HG03159 (cell line): ENCODE data around the gene PARP12.
A peak's percentile ranks its signal among the peaks of the same experiment; 100 is the strongest.
"Not testable (repeated sequence)": the region's sequence is repeated elsewhere in the genome, so short reads cannot be mapped to it uniquely, and the experiment has no call there.

Source experiments
- ATAC-seq: cut with Tn5 transposase; IDR thresholded peaks from one replicate; pipeline ENCODE4 v1.9.1; 2021; ENCODE audit warnings: mild to moderate bottlenecking, moderate library complexity; ENCODE audit not compliant: unreplicated experiment

Gene PARP12, protein sequence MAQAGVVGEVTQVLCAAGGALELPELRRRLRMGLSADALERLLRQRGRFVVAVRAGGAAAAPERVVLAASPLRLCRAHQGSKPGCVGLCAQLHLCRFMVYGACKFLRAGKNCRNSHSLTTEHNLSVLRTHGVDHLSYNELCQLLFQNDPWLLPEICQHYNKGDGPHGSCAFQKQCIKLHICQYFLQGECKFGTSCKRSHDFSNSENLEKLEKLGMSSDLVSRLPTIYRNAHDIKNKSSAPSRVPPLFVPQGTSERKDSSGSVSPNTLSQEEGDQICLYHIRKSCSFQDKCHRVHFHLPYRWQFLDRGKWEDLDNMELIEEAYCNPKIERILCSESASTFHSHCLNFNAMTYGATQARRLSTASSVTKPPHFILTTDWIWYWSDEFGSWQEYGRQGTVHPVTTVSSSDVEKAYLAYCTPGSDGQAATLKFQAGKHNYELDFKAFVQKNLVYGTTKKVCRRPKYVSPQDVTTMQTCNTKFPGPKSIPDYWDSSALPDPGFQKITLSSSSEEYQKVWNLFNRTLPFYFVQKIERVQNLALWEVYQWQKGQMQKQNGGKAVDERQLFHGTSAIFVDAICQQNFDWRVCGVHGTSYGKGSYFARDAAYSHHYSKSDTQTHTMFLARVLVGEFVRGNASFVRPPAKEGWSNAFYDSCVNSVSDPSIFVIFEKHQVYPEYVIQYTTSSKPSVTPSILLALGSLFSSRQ

GRCh38 chr7:140062528-140063299, at the start of gene PARP12:
Gene PARP12, minus strand, starts transcription at chr7:140062951. Its CDS starts 104 bp downstream, at chr7:140062847.
- ATAC-seq, result peak; percentile 94

GRCh38 chr7:140108777-140109176, 46.0 kb upstream of the PARP12 start:
- not testable (repeated sequence) for ATAC-seq

- ATAC-seq, result no peak
These were observed 33.7 kb upstream of the PARP12 start for GRCh38 chr7:140096459-140096858.

- ATAC-seq, result no peak
These were observed 30.6 kb upstream of the PARP12 start for GRCh38 chr7:140093375-140093774.

DNA sequence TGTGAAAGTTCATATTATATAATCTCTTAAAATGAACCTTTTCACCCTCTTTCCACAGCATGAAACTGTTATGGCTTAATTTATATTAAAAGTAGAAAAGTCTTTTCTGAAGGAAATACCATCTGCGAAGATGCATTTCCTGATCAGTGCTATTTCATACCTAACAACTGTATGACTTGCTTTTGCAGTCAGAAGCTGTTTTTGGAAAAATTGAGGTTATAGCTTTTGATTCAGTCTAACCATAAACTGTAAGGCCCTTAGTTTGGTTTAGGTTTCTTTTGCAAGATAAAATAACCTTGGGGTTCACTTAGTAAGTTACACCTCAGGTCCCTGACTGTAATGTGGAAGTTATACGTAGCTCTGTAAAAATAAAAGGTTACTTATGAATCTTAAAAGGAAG, 22.7 kb upstream of the PARP12 start:
- no peak for ATAC-seq

GRCh38 chr7:140084972-140085371, 22.2 kb upstream of the PARP12 start:
- ATAC-seq, result peak; percentile 84

DNA sequence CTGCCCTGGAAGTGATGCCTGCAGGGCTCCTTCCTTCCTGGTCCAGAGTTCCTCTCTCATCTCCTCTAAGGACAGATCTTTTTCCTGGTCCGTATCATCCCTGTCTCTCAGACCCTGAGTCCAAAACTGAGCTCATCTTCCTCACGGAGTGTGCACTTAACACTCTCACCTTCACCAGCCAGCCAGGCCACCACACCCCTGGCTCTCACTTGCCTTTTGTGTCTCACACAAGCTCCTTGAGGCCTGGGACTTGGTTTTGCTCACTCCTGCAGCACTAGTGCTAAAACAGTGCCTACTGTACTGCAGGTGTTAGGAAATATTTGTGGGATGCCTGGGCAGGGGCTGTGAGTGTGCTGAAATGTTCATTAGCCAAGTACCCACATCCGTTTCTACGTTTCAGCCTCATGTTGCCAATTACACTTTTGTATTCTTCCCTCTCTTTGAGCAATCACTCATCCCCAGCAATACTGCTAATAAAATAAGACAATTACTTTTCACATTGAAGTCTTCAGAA, 21.4 kb upstream of the PARP12 start:
- no peak for ATAC-seq

DNA sequence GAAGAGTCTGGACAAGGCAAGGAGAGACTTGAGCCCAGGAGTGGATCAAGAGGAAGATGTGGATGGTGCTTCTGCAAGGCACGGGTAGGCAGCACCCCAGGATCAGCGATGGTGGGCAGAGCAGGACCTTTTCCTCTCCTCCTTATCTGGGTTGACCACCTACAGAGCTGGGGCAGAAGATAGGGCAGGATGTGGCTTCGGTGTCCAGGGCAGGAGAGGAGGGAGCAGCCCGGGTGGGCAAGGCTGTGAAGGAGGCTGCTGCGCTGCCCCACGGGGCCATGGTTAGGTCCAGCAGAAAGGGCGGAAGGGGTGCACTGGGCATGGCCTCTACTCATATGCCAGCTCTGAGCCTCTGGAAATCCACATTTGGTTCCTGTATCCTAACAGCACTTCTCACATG, 20.0 kb upstream of the PARP12 start:
- ATAC-seq, result no peak

- no peak for ATAC-seq
These were observed 19.1 kb upstream of the PARP12 start for GRCh38 chr7:140081774-140082425.

DNA sequence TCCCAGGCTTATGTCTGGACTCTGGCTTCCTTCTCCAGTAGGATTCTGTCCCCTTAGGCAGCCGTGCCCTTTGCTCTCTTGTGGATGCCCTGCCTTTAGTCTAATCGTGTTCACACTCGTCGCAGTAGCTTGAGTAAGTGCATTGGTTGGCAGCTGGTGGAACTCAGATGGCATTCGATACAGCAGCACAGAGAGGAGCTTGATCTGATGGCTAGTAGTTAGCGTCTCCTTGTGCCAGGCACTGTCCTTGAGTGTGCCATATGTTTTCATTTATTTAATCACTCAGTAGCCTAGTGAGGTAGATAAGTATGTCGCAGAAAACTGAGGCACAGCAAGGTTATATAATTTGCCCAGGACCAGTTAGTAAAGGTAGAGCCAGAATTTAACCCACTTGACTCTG, 18.2 kb upstream of the PARP12 start:
- ATAC-seq, result no peak

- no peak for ATAC-seq
These were observed 16.4 kb upstream of the PARP12 start for GRCh38 chr7:140079121-140079536.

- ATAC-seq, result no peak
These were observed 15.6 kb upstream of the PARP12 start for GRCh38 chr7:140078392-140078791.

- no peak for ATAC-seq
These were observed 12.0 kb upstream of the PARP12 start for GRCh38 chr7:140074780-140075179.

- no peak for ATAC-seq
These were observed 7.8 kb upstream of the PARP12 start for GRCh38 chr7:140070546-140070945.

DNA sequence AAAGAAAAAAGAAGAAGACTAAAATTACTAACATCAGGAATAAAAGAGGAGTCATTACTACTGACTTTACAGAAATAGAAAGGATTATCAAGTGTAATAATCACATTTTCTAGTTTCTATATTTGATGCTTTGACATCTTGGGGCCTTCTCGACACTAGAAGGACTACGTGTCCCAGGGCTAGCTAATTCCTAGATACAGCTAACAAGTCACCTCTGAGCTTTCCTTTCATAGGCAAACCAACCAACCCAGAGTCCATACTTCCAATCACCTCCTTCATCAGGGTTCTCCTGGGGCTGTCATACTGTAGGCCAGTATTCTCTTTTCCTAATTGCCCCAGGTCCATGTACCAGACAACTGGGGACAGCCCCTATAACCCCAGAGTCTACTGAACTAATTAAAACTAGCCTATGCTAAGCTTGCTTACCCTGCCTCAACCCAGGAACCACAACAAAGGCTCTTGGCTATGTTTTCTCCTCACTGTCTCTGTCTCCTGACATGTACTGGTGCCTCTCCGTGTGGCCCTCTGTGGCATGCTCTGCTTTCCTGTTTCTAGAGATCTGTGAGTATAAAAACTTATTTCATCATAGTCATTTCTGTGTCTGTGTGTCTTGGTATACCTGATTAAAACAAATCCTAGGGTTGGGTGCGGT, 6.7 kb upstream of the PARP12 start:
- no peak for ATAC-seq

- ATAC-seq, result no peak
These were observed 5.3 kb upstream of the PARP12 start for GRCh38 chr7:140068033-140068432.

GRCh38 chr7:140067052-140067451, 4.3 kb upstream of the PARP12 start:
- ATAC-seq, result no peak

DNA sequence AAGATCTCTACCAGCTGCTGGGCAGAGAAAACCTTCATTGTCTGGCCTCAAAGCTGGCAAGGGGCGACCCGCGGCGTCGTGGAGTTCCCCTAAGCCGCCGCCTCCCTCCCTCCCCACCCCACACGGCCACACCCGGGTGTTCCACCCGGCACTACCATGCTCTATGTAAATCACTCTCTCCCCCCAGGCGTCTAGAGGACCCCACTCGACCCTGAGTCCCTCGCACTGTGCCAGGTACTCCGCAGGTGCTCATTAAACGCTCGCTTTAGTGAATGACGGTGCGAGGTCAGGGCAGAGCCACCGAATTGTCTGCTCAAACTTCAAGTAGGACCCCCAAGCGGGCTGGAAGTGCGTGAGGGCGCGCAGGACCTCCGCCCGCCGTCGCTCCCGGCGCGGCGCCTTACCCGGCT, 628 bp downstream of the PARP12 start:
- ATAC-seq, result peak; percentile 51

DNA sequence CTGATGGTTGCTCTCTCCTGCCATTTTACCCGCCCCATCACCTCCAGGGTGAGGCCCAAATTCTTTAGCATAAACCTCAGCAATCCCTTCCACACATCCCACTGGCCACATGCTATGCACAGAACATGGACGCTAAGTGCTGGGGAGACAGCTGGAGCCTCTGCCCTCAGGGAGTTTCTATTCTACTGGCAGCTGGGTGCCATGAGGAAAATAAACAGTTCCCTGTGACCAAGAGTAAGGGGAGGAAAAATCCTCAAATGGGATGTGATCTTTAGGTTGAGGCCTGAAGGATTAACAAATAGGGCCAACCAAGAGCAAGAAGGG, 1.2 kb downstream of the PARP12 start:
- no peak for ATAC-seq
